Activated CD4-positive, alpha-beta T cell treated with anti-CD3 and anti-CD28 coated beads for 1 hour (primary cell): ENCODE data around the gene KRT10.
"Not testable (repeated sequence)": the region's sequence is repeated elsewhere in the genome, so short reads cannot be mapped to it uniquely, and the experiment has no call there.

Experiments
- DNase-seq: peaks from one replicate; pipeline ENCODE4 v3.0.0-alpha.2; 2020

KRT10 gene

GRCh38 chr17:40822132-40822812, at the start of gene KRT10:
Gene KRT10, minus strand, starts transcription at chr17:40822614. Its CDS starts 29 bp downstream, at chr17:40822585.
- DNase-seq, result no peak

- DNase-seq, result no peak
Observed at GRCh38 chr17:40871316-40871715, 48.9 kb upstream of the KRT10 start.

GRCh38 chr17:40870136-40870535, 47.7 kb upstream of the KRT10 start:
- DNase-seq, result no peak

GRCh38 chr17:40866838-40867237, 44.4 kb upstream of the KRT10 start, which contains the start of gene KRT12:
Gene KRT12, minus strand, starts transcription at chr17:40867223. Its CDS starts 37 bp downstream, at chr17:40867186.
- DNase-seq, result no peak

GRCh38 chr17:40864661-40865390, 42.4 kb upstream of the KRT10 start:
- no peak for DNase-seq

GRCh38 chr17:40862985-40863733, 40.7 kb upstream of the KRT10 start:
- no peak for DNase-seq

GRCh38 chr17:40859536-40859935, 37.1 kb upstream of the KRT10 start:
- DNase-seq, result no peak

- DNase-seq, result not testable (repeated sequence)
Observed at GRCh38 chr17:40858667-40859066, 36.3 kb upstream of the KRT10 start.

- DNase-seq, result no peak
Observed at GRCh38 chr17:40857535-40857934, 35.1 kb upstream of the KRT10 start.

- no peak for DNase-seq
Observed at GRCh38 chr17:40854175-40854814, 31.9 kb upstream of the KRT10 start.

- DNase-seq, result no peak
Observed at GRCh38 chr17:40852364-40852763, 29.9 kb upstream of the KRT10 start.

- DNase-seq, result no peak
Observed at GRCh38 chr17:40850293-40850972, 28.0 kb upstream of the KRT10 start.

GRCh38 chr17:40849723-40850122, 27.3 kb upstream of the KRT10 start:
- no peak for DNase-seq

- DNase-seq, result no peak
Observed at GRCh38 chr17:40848583-40849235, 26.3 kb upstream of the KRT10 start.

GRCh38 chr17:40846515-40847144, 24.2 kb upstream of the KRT10 start:
- no peak for DNase-seq

- no peak for DNase-seq
Observed at GRCh38 chr17:40844671-40845107, 22.3 kb upstream of the KRT10 start.

GRCh38 chr17:40843242-40843641, 20.8 kb upstream of the KRT10 start:
- DNase-seq, result no peak

GRCh38 chr17:40841246-40841645, 18.8 kb upstream of the KRT10 start:
- no peak for DNase-seq

- no peak for DNase-seq
Observed at GRCh38 chr17:40839194-40839593, 16.8 kb upstream of the KRT10 start.

GRCh38 chr17:40836020-40836419, 13.6 kb upstream of the KRT10 start:
- DNase-seq, result no peak

- DNase-seq, result no peak
Observed at GRCh38 chr17:40833882-40834281, 11.5 kb upstream of the KRT10 start.
